Hepatocyte (in vitro differentiated cells): Measurements from ENCODE around the gene AUTS2.

Experiments
- CTCF ChIP-seq: fragments of 200-600 bp; sonication (generic); IDR thresholded peaks from 2 replicates; pipeline ENCODE4 v1.5.1; 2016; ENCODE audit warnings: antibody characterized with exemption, mild to moderate bottlenecking; ENCODE audit not compliant: poor library complexity
- EZH2 ChIP-seq: fragments of 200-600 bp; sonication (generic); IDR thresholded peaks from 2 replicates; pipeline ENCODE4 v1.6.1; 2016; ENCODE audit warnings: antibody characterized with exemption, mild to moderate bottlenecking, borderline replicate concordance

- no peak for TF ChIP-seq CTCF
- no peak for TF ChIP-seq EZH2
These were observed 468.6 kb downstream of the AUTS2 start for GRCh38 chr7:70066844-70067243.
